GM12891 (cell line): ENCODE measurements around the gene MAMDC2.

Source experiments
- POLR2A ChIP-seq: IDR thresholded peaks from 2 replicates; pipeline ENCODE4 v1.6.1; 2011; ENCODE audit warnings: low read depth, low read length, control low read depth
- POLR2AphosphoS5 ChIP-seq: IDR thresholded peaks from 2 replicates; pipeline ENCODE4 v1.6.1; 2011; ENCODE audit warnings: low read depth, low read length, control low read depth
- POU2F2 ChIP-seq: IDR thresholded peaks from 2 replicates; pipeline ENCODE4 v1.6.1; 2011; ENCODE audit warnings: low read depth, mild to moderate bottlenecking, control low read depth, low read length, moderate library complexity
- SPI1 ChIP-seq: IDR thresholded peaks from 2 replicates; pipeline ENCODE4 v1.6.1; 2011; ENCODE audit warnings: low read depth, low read length, control low read depth
- TAF1 ChIP-seq: IDR thresholded peaks from 2 replicates; pipeline ENCODE4 v1.6.1; 2011; ENCODE audit warnings: low read depth, low read length, control low read depth

- no peak for TF ChIP-seq POLR2AphosphoS5
- TF ChIP-seq TAF1: no peak
- no peak for TF ChIP-seq POLR2A
- no peak for TF ChIP-seq POU2F2
- no peak for TF ChIP-seq SPI1
Observed at GRCh38 chr9:70040376-70040903, 3.2 kb upstream of the MAMDC2 start.
